HG02870 (cell line): ENCODE results near the gene PKDREJ.

Experiments
- ATAC-seq: cut with Tn5 transposase; IDR thresholded peaks from one replicate; pipeline ENCODE4 v1.9.1; 2021; ENCODE audit warnings: mild to moderate bottlenecking, moderate library complexity; ENCODE audit not compliant: unreplicated experiment

PKDREJ gene

DNA sequence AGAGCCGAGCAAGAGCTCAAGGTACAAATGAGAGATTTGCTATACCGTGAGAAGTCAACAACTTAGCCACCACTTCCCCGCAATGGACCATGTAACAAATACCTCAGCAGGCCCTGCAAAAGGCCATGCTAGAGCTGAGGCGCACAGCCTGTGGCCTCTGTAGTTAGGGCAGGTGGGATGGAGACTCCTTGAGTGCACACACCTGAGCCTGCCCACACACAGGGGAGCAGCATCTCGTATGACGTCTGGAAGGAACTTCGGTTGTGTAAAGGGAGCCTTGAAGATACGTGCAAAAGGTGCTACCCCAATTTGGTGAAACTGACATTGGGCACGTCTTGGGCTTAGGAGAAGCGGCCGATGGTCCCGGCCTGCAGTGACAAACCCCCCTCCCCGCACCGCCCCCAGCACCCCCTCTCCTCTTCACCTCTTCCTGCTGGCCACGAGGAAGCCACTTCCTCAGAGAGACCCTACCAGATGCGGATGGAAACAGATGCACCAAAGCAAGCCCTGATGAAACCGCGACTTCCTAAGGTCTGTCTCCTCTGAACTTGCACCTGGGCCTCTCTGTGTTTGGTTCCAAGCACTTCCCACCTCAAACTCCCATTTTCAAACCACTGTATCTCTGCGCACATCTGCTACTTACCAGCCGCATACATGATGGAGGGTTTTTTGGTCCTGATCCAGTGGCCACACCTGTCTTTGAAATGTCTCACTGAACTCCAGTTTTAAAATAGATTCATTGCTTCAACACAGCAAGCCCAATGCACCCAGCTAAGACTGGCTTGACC, 23.7 kb downstream of the PKDREJ start:
- ATAC-seq, result no peak

DNA sequence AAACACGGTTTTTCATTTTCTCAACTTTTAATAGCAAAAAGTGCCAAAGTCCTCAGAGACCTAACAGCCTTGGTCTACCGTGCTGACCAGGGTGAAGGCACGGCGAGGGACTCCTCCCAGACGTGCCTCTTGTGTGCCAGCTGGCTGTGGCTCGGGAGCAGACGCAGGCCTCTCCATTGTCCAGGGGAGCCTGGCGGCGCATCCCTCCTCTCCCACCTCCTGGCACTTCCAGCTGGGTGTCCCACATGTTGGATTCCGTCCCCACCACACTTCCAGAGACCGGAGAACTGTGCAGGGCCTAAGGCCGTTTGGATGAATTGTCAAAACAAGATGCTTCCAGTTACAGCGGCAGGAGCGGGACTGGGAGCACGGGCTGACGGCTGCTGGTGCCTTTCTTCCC, 24.6 kb downstream of the PKDREJ start:
- no peak for ATAC-seq

DNA sequence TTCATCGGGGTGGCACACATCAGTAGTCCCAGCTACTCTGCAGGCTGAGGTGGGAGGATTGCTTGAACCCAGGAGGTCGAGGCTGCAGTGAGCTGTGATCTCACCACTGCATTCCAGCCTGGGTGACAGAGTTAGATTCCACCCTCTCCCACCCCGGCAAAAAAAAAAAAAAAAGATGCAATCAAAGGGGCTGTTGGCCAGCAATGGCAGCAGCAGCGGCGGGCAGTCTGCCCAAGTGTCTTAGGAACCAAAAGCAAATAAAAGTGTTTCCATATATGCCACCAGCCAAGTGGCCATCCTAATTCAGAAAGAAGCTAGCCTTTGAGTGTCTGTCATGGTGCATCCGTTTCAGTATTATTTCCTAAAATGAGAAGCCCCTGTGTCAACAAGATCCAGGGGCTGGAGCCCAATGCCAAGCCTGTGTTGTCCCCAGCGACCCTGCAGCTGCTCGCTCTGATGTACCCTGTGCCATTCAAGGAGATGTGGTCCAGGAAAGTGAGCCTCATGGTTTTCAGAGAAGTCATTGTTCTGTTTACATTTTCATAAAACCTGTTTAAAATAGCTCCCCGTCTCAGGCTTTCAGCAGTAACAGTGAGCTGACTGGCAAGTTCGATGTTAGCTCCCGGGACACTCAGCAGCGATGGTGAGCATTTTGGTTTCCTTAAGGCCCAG, 25.6 kb downstream of the PKDREJ start:
- no peak for ATAC-seq

DNA sequence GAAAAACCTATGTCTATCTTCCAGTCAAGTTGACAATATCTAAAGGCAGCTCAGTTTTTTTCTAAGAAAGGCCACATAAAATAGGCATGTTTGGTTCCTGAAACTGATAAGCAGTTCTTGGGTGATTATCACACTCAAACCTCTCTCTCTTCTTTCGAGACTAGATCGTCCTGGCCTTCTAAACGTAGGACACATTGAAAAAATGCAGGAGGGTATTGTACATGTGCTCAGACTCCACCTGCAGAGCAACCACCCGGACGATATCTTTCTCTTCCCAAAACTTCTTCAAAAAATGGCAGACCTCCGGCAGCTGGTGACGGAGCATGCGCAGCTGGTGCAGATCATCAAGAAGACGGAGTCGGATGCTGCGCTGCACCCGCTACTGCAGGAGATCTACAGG, 28.2 kb downstream of the PKDREJ start:
- ATAC-seq, result no peak

DNA sequence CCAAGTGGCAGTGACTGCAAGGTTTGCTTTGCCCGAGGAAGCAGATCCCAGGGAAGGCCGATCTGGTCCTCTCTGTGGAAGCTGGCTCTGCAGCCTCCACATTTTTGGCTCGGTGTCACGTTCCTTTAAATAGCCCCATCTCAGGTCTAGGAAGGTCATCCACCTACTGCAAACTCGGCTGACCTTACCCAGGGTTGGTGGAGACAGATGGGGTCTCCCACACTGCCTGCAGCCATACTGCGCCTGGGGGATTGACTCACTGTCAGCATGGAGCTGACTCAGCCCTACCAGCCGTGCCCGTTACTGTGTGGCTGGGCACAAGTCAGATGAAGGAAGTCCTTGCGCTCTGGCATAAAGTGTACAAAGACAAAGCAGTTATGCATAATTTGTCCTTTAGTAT, 29.9 kb downstream of the PKDREJ start:
- no peak for ATAC-seq

DNA sequence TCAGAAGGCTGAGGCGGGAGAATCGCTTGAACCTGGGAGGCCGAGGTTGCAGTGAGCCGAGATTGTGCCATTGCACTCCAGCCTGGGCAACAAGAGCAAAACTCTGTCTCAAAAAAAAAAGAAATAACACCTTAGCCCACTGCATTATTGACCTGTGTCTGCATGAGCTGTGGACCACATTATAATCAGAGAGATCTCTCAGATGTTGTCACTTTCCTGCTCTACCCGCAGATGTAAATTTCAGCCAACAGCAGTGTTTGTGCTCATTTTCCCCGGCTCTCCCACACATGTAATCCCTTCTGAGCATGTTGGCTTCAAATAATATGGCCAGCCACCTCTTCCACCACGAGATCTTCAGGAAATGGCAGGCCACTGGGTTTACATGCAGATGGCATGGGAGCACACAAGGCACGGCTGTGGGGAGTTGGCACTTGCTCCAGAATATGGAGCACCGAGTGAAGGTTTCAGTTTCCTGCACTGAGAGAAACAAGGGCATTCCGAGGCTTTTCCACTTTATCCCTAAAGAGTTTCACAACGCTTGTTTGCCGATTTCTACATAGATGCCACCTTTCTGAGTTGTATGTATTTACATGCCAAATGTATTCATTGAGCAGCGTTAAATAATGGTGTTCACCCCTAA, 32.8 kb downstream of the PKDREJ start:
- no peak for ATAC-seq

DNA sequence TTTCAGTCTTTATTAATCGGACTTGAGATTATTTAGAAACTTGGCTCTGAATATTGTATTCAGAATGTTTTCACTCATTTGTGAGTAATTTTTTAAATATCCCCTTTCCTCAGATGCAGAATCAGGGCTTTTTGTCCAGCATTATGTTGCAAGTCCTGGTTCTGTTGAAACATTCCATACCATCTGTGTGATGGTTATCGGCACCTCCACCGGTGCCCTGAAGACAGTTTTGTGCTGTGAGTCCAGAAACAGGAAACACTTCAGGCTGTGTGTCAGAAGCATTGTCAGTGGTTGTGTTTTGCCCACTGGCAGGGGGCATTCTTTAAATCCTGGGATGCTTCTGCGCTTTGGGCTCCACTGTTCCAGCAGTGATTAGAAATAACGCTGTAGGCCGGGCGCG, 33.4 kb downstream of the PKDREJ start:
- no peak for ATAC-seq

DNA sequence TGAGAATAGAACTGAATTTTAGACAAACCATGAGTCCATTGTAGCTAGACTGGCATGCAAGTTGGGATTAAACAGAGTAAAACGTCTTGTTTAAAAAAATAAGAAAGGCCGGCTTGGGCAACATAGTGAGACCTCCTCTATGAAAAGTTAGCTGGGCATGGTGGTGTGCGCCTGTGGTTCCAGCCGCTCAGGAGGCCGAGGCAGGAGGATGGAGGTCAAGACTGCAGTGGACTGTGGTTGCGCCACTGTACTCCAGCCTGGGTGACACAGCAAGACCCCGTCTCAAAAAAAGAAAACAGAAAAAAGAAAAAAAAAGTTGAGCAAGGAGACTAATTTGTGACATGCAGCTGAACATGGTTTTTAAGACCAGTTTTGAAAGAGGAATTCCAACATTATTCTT, 36.6 kb downstream of the PKDREJ start:
- ATAC-seq, result no peak

DNA sequence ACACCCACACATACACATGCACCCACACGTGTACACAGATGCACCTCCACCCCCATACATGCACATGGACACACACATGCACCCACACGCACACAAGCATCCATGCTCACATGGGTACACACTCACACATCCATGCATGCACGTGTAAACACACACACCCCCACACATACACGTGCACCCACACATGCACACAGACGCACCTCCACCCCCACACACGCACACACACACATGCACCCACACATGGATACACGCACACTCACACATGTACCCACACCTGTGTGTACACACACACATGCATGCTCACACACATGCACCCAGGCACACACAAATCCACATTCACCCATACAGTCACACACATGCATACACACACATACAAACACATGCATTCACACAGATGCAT, 37.5 kb downstream of the PKDREJ start:
- no peak for ATAC-seq

DNA sequence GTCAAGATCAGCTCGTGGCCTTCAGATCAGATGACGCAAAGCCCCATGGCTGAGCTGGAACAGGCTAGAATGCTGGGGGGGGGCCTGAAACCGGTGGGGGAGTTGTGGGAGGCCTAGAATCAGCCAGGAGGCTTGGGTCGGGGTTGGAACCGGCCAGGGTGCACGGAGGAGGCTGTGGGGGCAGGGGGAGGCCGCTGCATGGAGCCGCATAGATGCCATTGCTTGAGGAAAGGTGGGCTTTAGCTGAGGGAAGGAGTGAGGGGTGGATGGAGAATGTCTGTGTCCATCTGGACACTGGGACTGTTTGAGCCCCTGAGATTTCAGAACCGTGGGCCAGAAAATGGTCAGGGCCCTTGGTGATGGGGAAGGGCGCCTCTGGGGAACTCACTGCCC, 38.2 kb downstream of the PKDREJ start:
- ATAC-seq, result no peak

DNA sequence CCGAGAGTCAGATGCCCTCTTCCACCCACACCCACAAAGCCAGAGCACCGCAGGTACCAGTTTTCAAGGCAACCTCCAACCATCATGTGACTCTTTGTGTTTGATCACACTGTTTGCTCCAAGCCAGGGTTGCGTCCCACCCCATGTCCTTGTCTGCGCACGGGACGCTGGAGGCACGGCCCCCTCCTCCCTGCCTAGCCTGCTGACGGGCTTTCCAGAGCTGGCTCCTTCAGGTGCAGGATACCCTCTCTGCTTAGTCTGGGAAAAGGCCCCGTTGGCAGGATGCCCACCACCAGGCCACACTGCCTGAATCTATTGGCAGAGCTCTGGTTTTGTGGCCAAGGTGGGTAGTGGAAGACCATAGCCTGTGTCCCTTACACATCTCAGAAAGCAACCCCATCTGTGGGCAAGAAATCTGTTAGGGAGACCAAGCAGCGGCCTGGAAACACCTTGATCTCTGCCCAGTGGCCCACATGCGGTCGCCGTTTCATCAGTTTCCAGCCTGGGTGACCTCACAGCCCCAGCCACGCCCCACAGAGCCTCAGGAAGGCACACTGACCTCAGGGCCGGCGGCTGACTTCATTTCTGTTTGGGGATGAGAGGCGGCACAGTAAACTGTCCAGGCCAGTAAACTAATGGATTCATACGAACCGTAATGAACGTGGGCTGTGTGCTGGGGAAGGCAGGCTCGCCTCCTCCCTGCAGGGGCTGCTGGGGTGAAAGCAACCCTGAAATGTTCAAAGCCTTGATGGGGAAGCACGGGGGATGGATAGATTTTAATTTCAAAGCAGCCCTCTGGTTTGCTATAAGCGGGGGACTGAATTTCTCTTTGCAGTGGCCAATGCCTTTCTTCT, 38.9 kb downstream of the PKDREJ start:
- no peak for ATAC-seq

DNA sequence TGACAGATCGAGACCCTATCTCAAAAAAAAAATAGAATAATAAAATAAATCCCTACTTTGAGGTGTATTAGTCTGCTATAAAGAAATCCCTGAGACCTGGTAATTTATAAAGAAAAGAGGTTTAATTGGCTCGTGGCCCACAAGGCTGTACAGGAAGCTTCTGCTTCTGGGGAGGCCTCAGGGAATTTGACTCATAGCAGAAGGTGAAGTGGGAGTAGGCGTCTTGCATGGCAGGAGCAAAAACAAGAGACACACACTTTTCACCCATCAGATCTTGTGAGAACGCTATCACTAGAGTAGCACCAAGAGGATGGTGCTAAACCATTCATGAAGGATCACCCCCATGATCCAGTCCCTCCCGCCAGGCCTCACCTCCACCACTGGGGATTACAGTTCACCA, 42.2 kb downstream of the PKDREJ start:
- no peak for ATAC-seq

DNA sequence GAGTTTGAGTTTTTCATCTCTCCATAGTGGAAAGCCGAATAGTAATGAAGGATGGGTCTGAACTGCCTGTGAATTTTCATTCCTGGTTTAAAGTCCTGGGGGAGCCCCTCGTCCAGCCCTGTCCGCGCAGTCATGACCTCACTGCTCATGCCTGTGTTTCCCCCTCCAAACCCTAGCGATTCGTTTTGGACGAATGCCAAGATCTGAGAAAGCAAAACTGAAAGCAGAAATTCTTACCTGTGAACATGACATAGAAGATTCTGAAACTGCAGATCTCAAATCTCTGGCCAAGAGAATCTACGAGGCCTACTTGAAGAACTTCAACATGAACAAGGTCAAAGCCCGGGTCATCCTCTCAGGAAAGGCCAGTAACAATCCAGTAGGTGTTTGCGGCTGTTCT, 43.5 kb downstream of the PKDREJ start:
- no peak for ATAC-seq

DNA sequence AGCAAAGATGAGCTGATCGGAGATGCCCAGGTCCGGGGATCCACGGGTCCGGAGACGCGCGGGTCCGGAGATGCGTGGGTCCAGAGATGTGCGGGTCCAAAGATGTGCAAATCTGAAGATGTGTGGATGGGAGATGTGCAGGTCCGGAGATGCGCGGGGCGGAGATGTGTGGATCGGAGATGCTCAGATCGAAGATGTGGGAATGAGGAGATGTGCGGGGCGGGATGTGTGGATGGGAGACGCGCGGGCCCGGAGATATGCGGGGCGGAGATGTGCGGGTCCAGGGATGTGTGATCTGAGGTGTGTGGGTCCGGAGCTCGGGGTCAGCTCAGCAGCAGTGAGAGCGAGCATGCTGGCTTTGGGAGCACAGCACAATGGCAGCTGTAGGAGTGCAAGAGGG, 48.5 kb downstream of the PKDREJ start:
- ATAC-seq, result no peak

DNA sequence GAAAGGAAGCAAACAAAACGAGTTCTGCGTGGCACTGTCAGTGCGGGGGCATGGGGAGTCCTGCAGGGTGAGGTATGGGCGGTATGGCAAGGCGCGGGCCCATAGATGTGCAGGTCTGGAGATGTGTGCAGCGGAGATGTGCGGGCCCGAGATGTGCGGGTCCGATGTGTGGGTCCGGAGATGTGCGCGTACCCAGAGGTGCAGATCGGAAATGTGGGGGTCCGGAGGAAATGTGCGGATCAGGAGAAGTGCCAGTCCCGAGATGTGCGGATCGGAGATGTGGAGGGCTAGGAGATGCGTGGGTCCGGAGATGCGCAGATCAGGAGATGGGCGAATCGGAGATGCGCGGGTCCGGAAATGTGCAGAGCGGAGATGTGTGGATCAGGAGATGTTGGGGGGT, 49.0 kb downstream of the PKDREJ start:
- no peak for ATAC-seq

DNA sequence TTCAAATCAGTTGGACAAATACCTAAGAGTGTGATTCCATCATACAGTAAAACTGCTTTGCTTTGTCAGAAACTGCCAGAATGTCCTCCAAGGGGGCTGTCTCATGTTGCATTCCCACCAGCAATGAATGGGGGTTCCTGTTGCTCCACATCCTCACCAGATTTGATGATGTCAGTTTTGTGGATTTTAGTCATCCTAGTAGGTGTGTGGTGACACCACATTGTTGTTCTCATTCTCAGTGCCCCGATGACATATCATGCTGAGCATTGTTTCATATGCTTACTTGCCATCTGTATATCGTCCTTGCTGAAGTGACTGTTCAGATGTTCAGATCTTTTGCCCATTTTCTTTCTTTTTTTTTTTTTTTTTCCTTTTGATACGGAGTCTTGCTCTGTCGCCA, 50.1 kb downstream of the PKDREJ start:
- no peak for ATAC-seq

DNA sequence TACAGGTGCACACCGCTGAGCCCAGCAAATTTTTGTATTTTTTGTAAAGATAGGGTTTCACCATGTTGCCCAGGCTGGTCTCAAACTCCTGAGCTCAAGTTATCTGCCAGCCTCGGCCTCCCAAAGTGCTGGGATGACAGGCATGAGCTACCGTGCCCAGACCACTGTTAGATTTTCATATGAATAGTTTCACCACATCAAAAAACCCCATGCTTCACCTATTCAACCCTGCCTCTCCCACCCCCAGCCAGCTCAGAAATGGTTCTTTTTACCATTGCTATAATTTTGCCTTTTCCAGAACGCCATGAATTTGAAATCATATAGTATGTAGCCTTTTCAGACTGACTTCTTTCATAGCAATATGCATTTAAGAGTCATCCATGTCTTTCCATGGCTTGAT, 50.9 kb downstream of the PKDREJ start:
- ATAC-seq, result no peak

DNA sequence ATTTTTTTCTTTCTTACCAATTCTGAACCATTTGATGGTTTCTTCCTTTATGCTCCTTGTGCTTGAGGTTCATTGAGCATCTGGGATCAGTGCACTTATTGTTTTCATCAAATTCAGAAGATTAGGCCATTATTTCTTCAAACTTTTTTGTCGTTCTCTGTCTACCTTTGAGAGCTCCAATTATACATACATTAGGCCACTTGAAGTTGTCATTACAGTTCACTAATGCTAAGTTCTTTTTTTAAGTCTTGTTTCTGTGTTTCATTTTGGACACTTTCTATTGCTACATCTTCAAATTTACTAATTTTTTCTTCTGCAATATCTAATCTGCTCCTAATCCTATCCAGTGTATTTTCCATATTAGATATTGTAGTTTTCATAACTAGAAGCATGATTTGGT, 53.9 kb downstream of the PKDREJ start:
- ATAC-seq, result no peak
